Fibroblast of skin of scalp (primary cell): ENCODE results near the gene STOML3.

Source experiments
- DNase-seq: peaks from one replicate; pipeline ENCODE4 v3.0.0-alpha.2; 2013

Gene STOML3

GRCh38 chr13:38980750-38981078 is 9.9 kb downstream of the STOML3 start:
- no peak for DNase-seq

GRCh38 chr13:38979891-38980749 is 10.5 kb downstream of the STOML3 start:
- DNase-seq, result peak; percentile 11

GRCh38 chr13:38970380-38971051 is 20.1 kb downstream of the STOML3 start:
- no peak for DNase-seq

- no peak for DNase-seq
Measured at GRCh38 chr13:38969187-38969586, 21.4 kb downstream of the STOML3 start.

DNA sequence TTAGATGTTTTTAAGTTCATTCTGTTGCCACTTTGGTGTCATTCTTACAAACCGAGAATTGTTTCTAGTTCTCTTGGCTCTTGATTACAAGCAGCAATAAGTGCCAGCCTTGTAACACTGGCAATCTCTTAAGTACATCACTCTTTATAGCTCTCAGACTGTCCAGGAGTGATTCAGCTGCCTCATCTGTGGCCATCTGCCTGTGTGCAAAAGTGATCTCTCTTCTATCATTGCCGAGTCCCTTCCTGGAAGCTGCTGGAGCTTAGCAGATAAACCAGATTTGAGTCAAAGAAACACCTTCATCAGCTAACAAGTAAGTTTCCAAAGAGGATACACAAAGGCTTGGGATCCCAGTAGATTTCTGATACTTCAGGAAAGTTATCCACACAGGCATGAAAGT is 23.2 kb downstream of the STOML3 start:
- no peak for DNase-seq

GRCh38 chr13:38965281-38965680 is 25.4 kb downstream of the STOML3 start:
- DNase-seq, result no peak

DNA sequence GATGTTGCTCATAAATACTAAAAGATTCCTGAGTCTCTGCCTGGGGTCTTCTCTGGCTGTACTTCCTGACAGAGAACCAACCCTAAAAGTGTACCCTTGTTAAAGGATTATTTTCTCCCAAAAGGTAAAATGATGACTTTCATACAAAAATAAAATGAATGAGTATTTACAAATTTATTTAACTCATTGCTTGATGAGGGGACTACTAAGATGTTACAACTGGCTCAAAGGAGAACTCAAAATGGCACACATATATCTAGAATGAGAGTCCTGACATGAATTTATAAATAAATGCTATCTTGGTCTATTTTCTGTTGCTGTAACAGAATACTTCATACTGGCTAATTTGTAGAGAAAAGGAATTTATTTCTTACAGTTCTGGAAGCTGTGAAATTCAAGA is 30.5 kb downstream of the STOML3 start:
- DNase-seq, result no peak

- DNase-seq, result no peak
Measured at GRCh38 chr13:38957794-38958592, 32.6 kb downstream of the STOML3 start.

- no peak for DNase-seq
Measured at GRCh38 chr13:38954844-38955243, 35.8 kb downstream of the STOML3 start.

DNA sequence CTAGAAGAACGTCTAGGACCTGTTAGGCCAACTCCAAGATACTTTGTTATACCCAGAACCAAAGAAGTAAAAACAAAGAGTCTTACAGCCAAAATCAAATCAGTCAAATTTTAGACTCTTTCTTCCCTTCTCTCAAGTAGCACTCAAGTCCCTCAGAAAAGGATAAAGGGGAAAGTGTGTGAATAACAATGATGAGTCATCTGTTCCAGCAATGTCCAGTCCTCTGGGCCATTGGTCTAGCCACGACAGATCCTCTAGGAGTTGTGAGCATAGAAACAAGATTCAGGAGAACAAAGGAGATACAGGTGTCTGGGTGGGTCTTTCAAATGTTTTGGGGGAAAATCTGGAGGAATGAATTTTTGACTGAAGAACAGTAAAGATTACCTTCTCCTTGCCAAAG is 36.3 kb downstream of the STOML3 start:
- DNase-seq, result no peak

GRCh38 chr13:38952827-38953226 is 37.8 kb downstream of the STOML3 start:
- DNase-seq, result no peak

DNA sequence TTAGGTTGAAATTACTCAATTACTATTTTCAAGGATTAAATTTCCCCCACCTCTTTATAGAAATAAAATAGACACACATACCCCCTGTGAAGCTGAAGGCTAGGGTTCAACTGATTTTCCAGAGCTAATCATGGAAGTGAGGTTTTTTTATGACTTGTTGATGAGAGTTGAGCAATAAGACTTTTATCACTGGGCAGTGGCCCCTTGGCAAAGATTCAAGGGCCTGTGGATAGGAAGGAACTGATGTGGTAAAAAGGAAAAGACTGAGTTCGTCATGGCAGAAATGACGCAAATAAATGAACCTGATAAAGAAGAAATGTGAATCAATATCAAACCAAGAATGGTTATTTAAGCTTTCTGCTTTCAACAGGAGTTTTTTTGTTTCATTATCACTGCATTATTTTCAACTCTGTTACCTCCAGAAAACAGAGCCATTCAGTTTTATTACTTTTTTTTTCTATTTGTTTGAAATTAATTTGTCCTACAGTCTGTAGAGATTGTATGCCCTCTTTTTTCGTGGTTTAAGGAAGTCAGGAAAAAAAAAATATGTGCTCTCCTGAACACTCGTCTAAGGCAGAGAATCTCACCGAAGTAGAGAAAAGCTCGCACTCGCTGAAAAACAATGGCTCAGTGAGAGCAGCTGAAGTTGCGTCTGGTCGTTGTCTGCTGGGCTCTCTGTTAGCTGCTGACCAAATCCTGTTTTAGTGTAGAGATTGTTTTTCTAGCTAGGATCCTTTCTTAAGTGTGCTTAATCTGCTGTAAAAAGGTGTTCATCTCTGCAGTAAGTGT is 38.9 kb downstream of the STOML3 start:
- no peak for DNase-seq

GRCh38 chr13:38950987-38951386 is 39.6 kb downstream of the STOML3 start:
- no peak for DNase-seq

DNA sequence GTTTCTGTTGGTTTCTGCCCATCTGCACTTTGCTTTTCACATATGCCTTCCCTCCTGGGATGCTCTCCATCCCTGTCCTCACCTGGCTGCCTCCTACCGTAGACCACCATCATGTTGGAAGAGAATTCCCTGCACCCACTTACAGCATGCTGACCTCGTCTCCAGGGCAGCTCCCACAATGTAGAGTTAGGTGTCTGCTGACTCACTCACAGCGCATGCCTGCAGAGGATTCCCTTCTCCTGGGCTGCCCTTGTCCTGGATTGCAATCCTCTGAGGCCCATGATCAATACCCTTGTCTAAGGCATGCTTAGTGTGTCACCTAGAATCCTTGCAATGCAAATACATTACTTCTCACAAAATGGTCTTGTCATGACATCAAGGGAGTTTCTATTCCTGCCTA is 43.6 kb downstream of the STOML3 start:
- no peak for DNase-seq

DNA sequence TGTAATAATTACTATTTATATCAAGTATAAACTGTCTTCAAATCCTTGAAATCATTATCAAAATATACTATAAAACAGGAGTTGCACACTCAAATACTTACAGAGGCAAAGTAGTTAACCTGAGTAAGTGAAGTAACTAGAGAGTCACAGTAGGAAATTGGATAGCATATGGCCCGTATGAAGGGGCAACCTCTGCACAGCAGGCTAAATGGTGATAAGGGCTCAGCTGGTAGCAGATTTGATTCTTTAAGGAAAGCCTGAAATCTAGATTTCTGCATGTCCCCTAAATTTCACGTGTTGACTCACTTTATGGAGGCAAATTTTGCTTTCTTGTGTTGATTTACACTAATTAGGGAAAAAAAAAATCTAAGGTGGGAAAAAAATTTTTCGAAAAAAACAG is 46.4 kb downstream of the STOML3 start:
- DNase-seq, result no peak

- no peak for DNase-seq
Measured at GRCh38 chr13:38943231-38943630, 47.4 kb downstream of the STOML3 start.

DNA sequence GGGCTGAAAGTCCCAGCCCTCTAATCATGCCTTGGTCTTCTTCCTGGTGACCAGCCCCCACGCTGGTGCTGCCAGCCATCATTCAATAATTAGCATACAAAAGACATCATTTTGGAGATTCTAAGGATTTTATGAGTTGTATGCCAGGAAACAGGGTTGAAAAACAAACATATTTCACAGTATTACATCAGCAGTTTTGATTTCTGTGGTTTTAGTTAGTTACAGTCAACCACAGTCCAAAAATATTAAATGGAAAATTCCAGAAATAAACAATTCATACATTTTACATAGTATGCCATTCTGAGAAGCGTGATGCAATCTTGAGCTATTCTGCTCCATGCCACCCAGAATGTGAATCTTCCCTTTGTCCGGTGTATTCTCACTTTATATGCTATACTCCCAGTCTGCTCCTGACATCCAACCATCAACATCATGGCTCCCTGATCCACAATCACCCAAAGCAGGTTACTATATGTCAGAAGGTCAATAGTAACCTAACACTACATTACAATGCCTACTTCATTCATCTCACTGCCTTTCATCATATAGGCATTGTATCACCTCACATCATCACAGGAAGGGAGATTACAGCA is 49.2 kb downstream of the STOML3 start:
- DNase-seq, result peak; percentile 58

DNA sequence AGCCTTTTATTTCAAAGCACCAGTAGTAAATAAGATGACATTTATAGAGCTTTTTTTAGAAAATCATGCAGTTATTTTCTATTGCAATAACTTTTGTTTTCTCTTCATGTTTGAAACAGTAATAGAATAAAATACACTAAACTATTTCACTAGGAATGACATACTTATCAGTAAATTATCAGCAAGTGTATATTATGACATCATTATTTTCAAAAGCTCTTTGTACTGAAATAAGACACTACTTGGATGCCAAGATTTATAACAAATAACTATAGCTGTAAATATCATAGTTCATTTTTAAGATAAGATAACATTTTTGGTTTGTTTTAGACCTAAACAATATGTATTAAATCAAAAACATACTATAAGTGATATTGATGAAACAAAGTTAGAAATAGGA is 56.8 kb downstream of the STOML3 start:
- no peak for DNase-seq

DNA sequence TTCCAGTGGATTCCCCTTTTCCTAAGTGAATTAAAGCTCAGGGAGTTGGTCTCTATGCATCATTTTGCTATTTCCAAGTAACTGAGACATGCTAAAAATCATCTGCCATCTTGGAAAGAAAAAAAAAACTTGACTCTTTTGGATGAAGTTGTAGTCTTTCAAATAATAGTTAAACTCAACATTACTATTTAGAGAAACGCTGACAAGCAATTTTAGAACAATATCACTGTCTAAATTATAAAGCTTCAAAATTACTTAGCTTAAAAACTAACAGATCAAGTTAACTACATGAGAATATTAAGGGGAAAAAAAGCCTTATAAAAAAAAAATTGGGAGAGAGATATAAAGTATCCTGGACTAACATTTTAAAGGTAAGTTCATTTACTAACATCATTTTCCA is 68.5 kb downstream of the STOML3 start:
- no peak for DNase-seq

- DNase-seq, result no peak
Measured at GRCh38 chr13:38921081-38921480, 69.5 kb downstream of the STOML3 start.
